HUES48 (cell line): ENCODE data around the gene MYMK.

Experiments used
- H3K27ac ChIP-seq: one replicate; pipeline ENCODE4 v1.7.0; 2013; ENCODE audit warnings: low read depth, low read length, inconsistent platforms
- H3K27me3 ChIP-seq: 2 replicates; pipeline ENCODE4 v1.6.1; 2013; ENCODE audit warnings: mild to moderate bottlenecking, low read length; ENCODE audit not compliant: control insufficient read depth, insufficient read depth
- H3K36me3 ChIP-seq: 2 replicates; pipeline ENCODE4 v1.6.1; 2013; ENCODE audit warnings: low read length; ENCODE audit not compliant: control insufficient read depth, insufficient read depth
- H3K4me1 ChIP-seq: 2 replicates; pipeline ENCODE4 v1.6.1; 2013; ENCODE audit warnings: mild to moderate bottlenecking, low read length; ENCODE audit not compliant: control insufficient read depth, insufficient read depth
- H3K4me3 ChIP-seq: 2 replicates; pipeline ENCODE4 v1.5.1; 2013; ENCODE audit warnings: mild to moderate bottlenecking, low read depth, low read length
- H3K9ac ChIP-seq: 2 replicates; pipeline ENCODE4 v1.6.1; 2013; ENCODE audit warnings: mild to moderate bottlenecking, low read depth, low read length, moderate library complexity
- H3K9me3 ChIP-seq: 2 replicates; pipeline ENCODE4 v1.6.1; 2013; ENCODE audit warnings: low read length; ENCODE audit not compliant: control insufficient read depth, insufficient read depth

Gene MYMK

DNA sequence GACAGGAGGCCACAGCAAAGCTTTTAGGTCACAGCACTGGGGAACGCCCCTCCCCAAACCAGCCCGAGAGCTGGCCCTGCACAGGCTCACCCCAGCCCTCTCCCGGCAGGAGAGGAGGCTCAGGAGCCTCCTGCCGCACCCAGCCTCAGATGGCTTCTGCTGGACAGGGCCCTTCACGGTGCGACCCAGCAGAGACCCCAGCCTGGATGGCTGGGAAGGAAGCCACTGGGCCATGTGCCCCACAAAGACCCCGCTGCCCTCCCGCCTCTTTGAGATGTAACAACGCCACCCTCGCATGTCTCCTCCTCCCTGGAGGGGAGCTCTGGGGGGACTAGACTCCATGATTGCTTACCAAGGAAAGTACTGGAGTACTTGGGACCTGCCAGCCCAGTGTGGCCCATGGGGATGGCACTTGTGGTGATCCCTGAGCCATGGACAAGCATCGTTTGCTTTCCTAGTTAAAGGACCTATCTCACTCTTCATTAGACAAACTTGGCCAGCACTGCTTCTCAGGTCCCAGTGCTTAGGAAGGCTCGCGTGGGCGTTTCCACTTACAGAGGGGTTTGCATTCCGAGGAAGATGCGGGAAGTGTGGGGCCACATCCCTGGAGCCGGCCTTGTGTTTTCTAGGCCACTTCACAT, 9.0 kb downstream of the MYMK start:
- no peak overlapping the region for H3K27ac ChIP-seq
- H3K4me1 ChIP-seq, result no peaks in the 10 kb centered on the region
- H3K27me3 ChIP-seq, result no peaks in the 10 kb centered on the region
- H3K9ac ChIP-seq, result no peak overlapping the region
- H3K4me3 ChIP-seq, result no peak overlapping the region
- H3K9me3 ChIP-seq, result no peaks in the 10 kb centered on the region
- no peaks in the 10 kb centered on the region for H3K36me3 ChIP-seq

DNA sequence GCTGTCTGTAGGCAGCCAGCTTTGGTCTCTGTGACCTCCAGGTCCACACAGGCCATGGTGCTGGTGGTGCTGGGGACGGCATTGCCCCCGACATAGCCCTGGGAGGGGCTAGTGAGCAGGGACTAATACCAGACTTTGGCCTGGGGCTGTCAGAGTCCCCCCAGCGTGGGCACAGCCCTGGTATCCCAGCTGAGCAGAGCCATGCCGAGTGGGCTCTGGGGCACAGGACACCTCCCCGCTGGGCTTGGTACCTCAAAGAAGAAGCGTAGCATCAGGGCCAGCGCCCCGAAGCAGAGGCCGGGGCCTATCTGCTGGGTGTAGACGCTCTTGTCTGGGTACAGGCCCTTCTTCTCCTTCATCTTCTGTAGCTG, 9.5 kb downstream of the MYMK start:
- Histone ChIP-seq H3K4me1 (no peaks in the 10 kb centered on the region), H3K9ac (no peak overlapping the region), H3K27ac (no peak overlapping the region), H3K4me3 (no peak overlapping the region), H3K36me3 (no peaks in the 10 kb centered on the region), H3K27me3 (no peaks in the 10 kb centered on the region), H3K9me3 (no peaks in the 10 kb centered on the region)

GRCh38 chr9:133514460-133515239, 10.1 kb downstream of the MYMK start:
- Histone ChIP-seq H3K36me3 (no peaks in the 10 kb centered on the region), H3K9me3 (no peaks in the 10 kb centered on the region), H3K4me3 (no peak overlapping the region), H3K9ac (no peak overlapping the region), H3K4me1 (peaks cover 3% of the 10 kb centered on the region; the same call in 1 of the 2 replicates), H3K27me3 (no peaks in the 10 kb centered on the region), H3K27ac (no peak overlapping the region)

- Histone ChIP-seq H3K27ac (no peak overlapping the region), H3K4me3 (no peak overlapping the region)
Measured at GRCh38 chr9:133513214-133514100, 11.3 kb downstream of the MYMK start.

DNA sequence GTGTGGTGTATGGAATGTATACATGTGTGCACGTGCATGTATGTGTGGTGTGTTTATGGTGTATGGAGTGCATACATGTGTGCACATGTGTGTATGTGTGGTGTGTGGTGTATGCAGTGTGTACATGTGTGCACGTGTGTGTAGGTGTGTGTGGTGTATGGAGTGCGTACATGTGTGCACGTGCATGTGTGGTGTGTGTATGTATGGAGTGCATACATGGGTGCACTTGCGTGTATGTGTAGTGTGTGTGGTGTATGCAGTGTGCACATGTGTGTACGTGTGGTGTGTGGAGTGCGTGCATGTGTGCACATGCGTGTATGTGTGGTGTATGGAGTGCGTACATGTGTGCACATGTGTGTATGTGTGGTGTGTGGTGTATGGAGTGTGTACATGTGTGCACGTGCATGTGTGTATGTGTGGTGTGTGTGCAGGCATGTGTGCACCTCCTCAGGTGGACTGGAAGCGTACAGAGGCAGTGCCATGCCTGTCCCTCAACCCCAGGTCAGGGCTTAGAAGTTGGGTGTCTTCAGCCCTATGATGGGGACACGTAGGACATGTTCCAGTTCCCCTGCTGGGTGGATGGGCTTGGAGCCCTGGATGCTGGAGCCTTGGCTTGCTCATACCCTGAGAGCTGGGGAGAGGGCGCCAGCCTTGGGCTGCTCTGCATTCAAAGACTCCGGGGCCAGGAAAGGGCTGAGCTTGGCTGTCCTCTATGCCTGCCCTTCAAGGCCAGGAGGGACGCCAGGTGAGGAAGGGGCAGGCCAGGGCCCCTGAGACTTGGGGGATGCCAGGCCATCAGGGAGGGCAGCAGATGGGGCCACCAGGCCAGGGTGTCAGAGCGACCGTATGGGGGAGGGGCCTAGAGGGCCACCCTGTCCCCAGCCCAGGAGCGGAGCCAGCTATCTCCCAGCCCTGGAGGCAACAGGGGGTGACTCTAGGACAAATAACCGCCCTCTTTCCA, 12.2 kb downstream of the MYMK start:
- Histone ChIP-seq H3K36me3 (no peaks in the 10 kb centered on the region), H3K27ac (no peak overlapping the region), H3K4me1 (peaks cover 12% of the 10 kb centered on the region), H3K9ac (no peak overlapping the region), H3K27me3 (no peaks in the 10 kb centered on the region), H3K4me3 (no peak overlapping the region), H3K9me3 (no peaks in the 10 kb centered on the region)

More at GRCh38 chr9:133513214-133514100, 11.3 kb downstream of the MYMK start:
- Histone ChIP-seq H3K36me3 (no peaks in the 10 kb centered on the region), H3K9ac (no peak overlapping the region), H3K4me1 (peaks cover 12% of the 10 kb centered on the region), H3K27me3 (no peaks in the 10 kb centered on the region), H3K9me3 (no peaks in the 10 kb centered on the region)

DNA sequence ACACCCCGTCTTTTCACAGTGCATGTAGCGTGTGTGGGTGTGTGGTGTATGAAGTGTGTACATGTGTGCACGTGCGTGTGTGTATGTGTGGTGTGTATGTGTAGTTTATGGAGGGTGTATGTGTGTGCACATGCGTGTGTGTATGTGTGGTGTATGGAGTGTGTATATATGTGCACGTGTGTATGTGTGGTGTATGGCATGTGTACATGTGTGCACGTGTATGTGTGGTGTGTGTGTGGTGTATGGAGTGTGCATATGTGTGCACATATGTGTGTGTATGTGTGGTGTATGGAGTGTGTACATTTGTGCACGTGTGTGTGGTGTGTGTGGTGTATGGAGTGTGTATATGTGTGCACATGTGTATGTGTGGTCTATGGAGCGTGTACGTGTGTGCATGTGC, 13.2 kb downstream of the MYMK start:
- no peaks in the 10 kb centered on the region for H3K27me3 ChIP-seq

GRCh38 chr9:133510926-133511505, 13.7 kb downstream of the MYMK start:
- no peaks in the 10 kb centered on the region for H3K36me3 ChIP-seq
- H3K27me3 ChIP-seq, result no peaks in the 10 kb centered on the region
- no peak overlapping the region for H3K9ac ChIP-seq
- H3K9me3 ChIP-seq, result no peaks in the 10 kb centered on the region
- H3K27ac ChIP-seq, result no peak overlapping the region
- H3K4me3 ChIP-seq, result no peak overlapping the region
- peaks cover 12% of the 10 kb centered on the region for H3K4me1 ChIP-seq

More for the DNA sequence above, 13.2 kb downstream of the MYMK start:
- H3K9me3 ChIP-seq, result no peaks in the 10 kb centered on the region
- H3K4me1 ChIP-seq, result peaks cover 12% of the 10 kb centered on the region
- H3K9ac ChIP-seq, result no peak overlapping the region
- no peaks in the 10 kb centered on the region for H3K36me3 ChIP-seq
- H3K27ac ChIP-seq, result no peak overlapping the region
- H3K4me3 ChIP-seq, result no peak overlapping the region

GRCh38 chr9:133509179-133510083, 15.3 kb downstream of the MYMK start:
- no peaks in the 10 kb centered on the region for H3K9me3 ChIP-seq
- no peak overlapping the region for H3K27ac ChIP-seq
- no peaks in the 10 kb centered on the region for H3K36me3 ChIP-seq
- H3K4me3 ChIP-seq, result peak overlapping the region; percentile 27
- peaks cover 12% of the 10 kb centered on the region for H3K4me1 ChIP-seq
- H3K27me3 ChIP-seq, result no peaks in the 10 kb centered on the region
- peak overlapping the region; percentile 18; the same call in 1 of the 2 replicates for H3K9ac ChIP-seq

DNA sequence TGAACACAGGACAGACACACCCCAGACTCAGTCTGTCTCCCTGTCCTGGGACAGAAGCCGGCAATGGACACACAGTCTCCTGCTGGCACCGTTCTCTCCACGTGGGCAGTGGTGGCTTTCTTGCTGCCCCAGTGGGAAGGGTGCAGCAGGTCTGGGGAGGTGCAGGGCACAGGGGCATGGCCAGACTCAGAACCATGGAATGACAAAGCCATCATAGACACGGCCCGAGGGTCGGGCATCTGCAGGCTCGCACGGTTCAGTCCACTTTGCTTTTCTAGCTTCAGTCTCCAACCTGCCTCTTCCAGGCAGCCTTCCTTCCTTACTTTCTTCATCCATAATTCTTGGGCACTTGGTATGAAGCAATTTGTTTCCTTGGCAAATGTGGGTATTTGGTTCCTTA, 16.7 kb downstream of the MYMK start:
- Histone ChIP-seq H3K27ac (no peak overlapping the region), H3K4me3 (no peak overlapping the region), H3K36me3 (no peaks in the 10 kb centered on the region), H3K9ac (no peak overlapping the region), H3K27me3 (no peaks in the 10 kb centered on the region), H3K4me1 (peaks cover 12% of the 10 kb centered on the region), H3K9me3 (no peaks in the 10 kb centered on the region)
